Thyroid gland (tissue), 4 donors: ENCODE data around the gene RRN3. TPM values are rescaled to one million over a fixed set of nuclear protein-coding genes. Genes with fewer than 3 reads are reported as not detected.
"Not testable (repeated sequence)": the region's sequence is repeated elsewhere in the genome, so short reads cannot be mapped to it uniquely, and the experiment has no call there.

ENCODE experiments used
- DNase-seq, 2 donors: peaks; one replicate each; pipeline ENCODE4 v3.0.0-alpha.2; 2019
- H3K27ac ChIP-seq, 3 donors: fragments of 200-600 bp; sonication (generic); 1 replicate in 2 of 3; 2 replicates in 1 of 3; pipeline ENCODE4 v1.5.1; 2016 to 2019; ENCODE audit warnings: mild to moderate bottlenecking in 1 of 3, moderate library complexity in 1 of 3
- H3K27me3 ChIP-seq: fragments of 200-600 bp; sonication (generic); one replicate; pipeline ENCODE4 v1.5.1; 2019
- H3K36me3 ChIP-seq, 2 donors: fragments of 200-600 bp; sonication (generic); one replicate each; pipeline ENCODE4 v1.5.1; 2016 to 2019
- H3K4me1 ChIP-seq, 2 donors: fragments of 200-600 bp; sonication (generic); one replicate each; pipeline ENCODE4 v1.5.1; 2017 to 2019
- H3K4me3 ChIP-seq, 3 donors: fragments of 200-600 bp; sonication (generic); replicated peaks in 1 of 3; 1 replicate in 2 of 3; 2 replicates in 1 of 3; pipeline ENCODE4 v1.5.1; 2016; ENCODE audit warnings: mild to moderate bottlenecking in 1 of 3
- H3K9me3 ChIP-seq: fragments of 200-600 bp; sonication (generic); one replicate; pipeline ENCODE4 v1.5.1; 2017
- POLR2A ChIP-seq, 2 donors: fragments of 450-650 bp; IDR thresholded peaks; one replicate each; pipeline ENCODE4 v1.6.1; 2017; ENCODE audit warnings: antibody characterized with exemption in 2 of 2, mild to moderate bottlenecking in 2 of 2, moderate library complexity in 1 of 2
- WGBS, 2 donors: methylation state at CpG; one replicate each; pipeline ENCODE4 v1.1.5; 2017; 5-methylcytosine and 5-hydroxymethylcytosine counted together
- intact Hi-C: fragments of 100-400 bp; cut with DNase I; formaldehyde crosslinking; loops from one replicate; pipeline ENCODE4 v1.15.1; 2023
- total RNA-seq, 4 donors: library from RNA; depleted of rRNA; stranded (reverse); fragments of >200 nt; gene quantifications; one replicate each; pipeline ENCODE4 v1.2.3, GENCODE V29; 2016
- TF ChIP-seq, protein P1 (sequence below), 6 experiments: fragments of 200-600 bp in 3 of 6; fragments of 450-650 bp in 3 of 6; sonication (generic) in 3 of 6; IDR thresholded peaks; one replicate each; pipeline ENCODE4 v1.5.1; 2016 to 2019; ENCODE audit warnings: antibody characterized with exemption in 6 of 6, mild to moderate bottlenecking in 2 of 6, inconsistent platforms in 1 of 6, moderate library complexity in 1 of 6

RRN3 gene
- total RNA-seq, 4 donors from 2014 or later = 27.7 to 31.8 (median 30.7) TPM

- H3K27ac ChIP-seq = no peak overlapping the region
- H3K36me3 ChIP-seq = peaks cover 0 to 5% of the 10 kb centered on the region in 2 donors
- H3K4me1 ChIP-seq = peaks cover 0 to 4% of the 10 kb centered on the region in 2 donors
- no peak for DNase-seq
- intact Hi-C loops = no loop called here
- TF ChIP-seq POLR2A (IDR thresholded peaks at IDR 0.05) = no peak
- TF ChIP-seq, protein P1, sequence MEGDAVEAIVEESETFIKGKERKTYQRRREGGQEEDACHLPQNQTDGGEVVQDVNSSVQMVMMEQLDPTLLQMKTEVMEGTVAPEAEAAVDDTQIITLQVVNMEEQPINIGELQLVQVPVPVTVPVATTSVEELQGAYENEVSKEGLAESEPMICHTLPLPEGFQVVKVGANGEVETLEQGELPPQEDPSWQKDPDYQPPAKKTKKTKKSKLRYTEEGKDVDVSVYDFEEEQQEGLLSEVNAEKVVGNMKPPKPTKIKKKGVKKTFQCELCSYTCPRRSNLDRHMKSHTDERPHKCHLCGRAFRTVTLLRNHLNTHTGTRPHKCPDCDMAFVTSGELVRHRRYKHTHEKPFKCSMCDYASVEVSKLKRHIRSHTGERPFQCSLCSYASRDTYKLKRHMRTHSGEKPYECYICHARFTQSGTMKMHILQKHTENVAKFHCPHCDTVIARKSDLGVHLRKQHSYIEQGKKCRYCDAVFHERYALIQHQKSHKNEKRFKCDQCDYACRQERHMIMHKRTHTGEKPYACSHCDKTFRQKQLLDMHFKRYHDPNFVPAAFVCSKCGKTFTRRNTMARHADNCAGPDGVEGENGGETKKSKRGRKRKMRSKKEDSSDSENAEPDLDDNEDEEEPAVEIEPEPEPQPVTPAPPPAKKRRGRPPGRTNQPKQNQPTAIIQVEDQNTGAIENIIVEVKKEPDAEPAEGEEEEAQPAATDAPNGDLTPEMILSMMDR (IDR thresholded peaks at IDR 0.05) = no peak
- no peak overlapping the region for H3K4me3 ChIP-seq
- H3K9me3 ChIP-seq = no peaks in the 10 kb centered on the region
- H3K27me3 ChIP-seq = no peaks in the 10 kb centered on the region
- 95% methylated on average over 16 to 21 of the region's 21 CpGs for WGBS, 2 donors
Measured at GRCh38 chr16:15046692-15047376, 47.2 kb downstream of the RRN3 start.

DNA sequence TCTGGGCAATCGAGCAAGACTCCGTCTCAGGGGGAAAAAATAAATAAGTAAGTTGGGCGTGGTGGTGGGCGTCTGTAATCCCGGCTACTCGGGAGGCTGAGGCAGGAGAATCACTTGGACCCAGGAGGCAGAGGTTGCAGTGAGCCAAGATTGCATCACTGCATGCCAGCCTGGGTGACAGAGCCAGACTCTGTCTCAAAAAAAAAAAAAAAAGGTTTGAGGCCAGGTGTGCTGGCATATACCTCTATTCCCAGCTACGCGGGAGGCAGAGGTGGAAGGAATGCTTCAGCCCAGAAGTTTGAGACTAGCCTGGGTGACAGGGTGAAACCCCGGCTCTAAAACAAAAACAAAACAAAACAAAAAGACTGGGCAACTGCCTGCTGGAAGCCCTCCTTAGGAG is 48.8 kb downstream of the RRN3 start:
- H3K9me3 ChIP-seq, H3K4me3 ChIP-seq, DNase-seq, H3K27me3 ChIP-seq, H3K27ac ChIP-seq, intact Hi-C loops: not testable (repeated sequence)
- peaks cover 0 to 12% of the 10 kb centered on the region in 2 donors for H3K4me1 ChIP-seq
- WGBS, 2 donors = 82 to 86% methylated on average over 9 of the region's 9 CpGs
- H3K36me3 ChIP-seq = peaks cover 6 to 11% of the 10 kb centered on the region in 2 donors

DNA sequence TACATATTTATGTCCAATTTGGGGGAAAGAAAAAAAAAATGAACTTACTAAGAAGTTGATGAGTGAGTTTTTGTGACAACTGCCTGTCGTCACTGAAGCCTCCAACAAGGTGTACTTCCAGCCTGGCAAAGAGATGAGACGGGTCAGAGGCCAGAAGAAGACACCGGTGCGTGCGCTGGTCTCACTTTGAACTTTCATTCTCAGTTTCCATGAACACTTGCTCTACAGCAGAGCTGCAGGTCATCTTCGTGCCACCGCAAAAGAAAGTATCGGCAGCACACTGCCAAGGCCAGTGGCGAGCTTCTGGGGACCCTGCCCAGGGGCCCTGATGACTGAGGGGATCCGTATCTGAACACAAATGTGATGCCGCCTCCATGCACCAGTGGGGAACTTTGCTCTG is 49.8 kb downstream of the RRN3 start:
- Histone ChIP-seq H3K27ac (no peak overlapping the region), H3K36me3 (peaks cover 16 to 20% of the 10 kb centered on the region in 2 donors), H3K9me3 (no peaks in the 10 kb centered on the region), H3K27me3 (no peaks in the 10 kb centered on the region), H3K4me1 (peaks cover 0 to 7% of the 10 kb centered on the region in 2 donors), H3K4me3 (no peak overlapping the region)
- 91 to 96% methylated on average over 8 to 11 of the region's 11 CpGs for WGBS, 2 donors
- no peak for DNase-seq
- intact Hi-C loops = no loop called here
- TF ChIP-seq, protein P1 (IDR thresholded peaks at IDR 0.05) = no peak
- no peak for TF ChIP-seq POLR2A (IDR thresholded peaks at IDR 0.05)

GRCh38 chr16:15043344-15043743 is 50.7 kb downstream of the RRN3 start:
- Histone ChIP-seq H3K4me1 (peaks cover 0 to 7% of the 10 kb centered on the region in 2 donors), H3K27me3 (no peaks in the 10 kb centered on the region), H3K36me3 (peaks cover 26 to 29% of the 10 kb centered on the region in 2 donors), H3K9me3 (no peaks in the 10 kb centered on the region), H3K27ac (no peak overlapping the region), H3K4me3 (no peak overlapping the region)
- DNase-seq = no peak
- intact Hi-C loops = no loop called here
- TF ChIP-seq, protein P1 (IDR thresholded peaks at IDR 0.05) = no peak
- no peak for TF ChIP-seq POLR2A (IDR thresholded peaks at IDR 0.05)
- 98 to 99% methylated on average over 5 of the region's 5 CpGs for WGBS, 2 donors

DNA sequence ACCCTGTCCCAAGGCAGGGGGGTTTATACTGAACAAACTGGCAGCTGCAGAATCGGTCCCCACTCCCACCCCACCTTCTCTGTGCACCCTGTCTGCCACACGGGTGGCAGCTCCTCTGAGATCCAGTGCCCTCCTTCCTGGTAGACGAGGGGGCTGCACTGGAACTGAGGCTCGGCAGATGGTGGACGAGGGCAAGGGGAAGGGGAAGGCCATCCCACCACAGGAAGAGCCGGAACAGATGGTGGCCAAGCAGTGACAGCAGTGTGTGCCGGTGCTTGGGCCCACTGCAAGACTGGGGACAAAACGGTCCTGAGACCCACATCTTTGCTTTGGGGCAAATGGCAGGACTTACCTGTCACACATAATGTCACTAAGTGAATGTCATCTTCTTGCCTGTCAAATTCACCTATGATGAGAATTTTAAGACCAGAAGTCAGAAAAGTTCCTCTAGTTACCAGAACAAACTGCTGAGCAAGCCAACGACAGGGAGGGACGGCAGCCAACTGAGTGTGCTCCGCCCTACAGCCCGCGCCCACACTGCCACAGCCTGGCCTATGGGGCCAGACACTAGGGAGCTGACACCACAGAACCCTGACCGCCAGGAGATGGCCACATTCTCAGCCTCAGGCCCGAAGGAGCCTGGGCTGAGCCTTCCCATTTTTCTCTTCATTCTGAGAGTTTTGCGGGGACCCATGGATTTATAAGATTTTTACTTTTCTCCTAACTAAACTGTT is 52.6 kb downstream of the RRN3 start:
- no peak overlapping the region for H3K4me3 ChIP-seq
- WGBS, 2 donors = 65 to 69% methylated on average over 15 to 16 of the region's 16 CpGs
- H3K9me3 ChIP-seq = no peaks in the 10 kb centered on the region
- TF ChIP-seq, protein P1 (IDR thresholded peaks at IDR 0.05) = no peak
- peak in 1 of 2 donors; percentile 19 for TF ChIP-seq POLR2A (IDR thresholded peaks at IDR 0.05)
- intact Hi-C loops = no loop called here
- peak overlapping the region in 1 of 3 donors; percentile 34 for H3K27ac ChIP-seq
- peaks cover 44 to 47% of the 10 kb centered on the region in 2 donors for H3K36me3 ChIP-seq
- peak; percentile 37 to 48 for DNase-seq
- H3K27me3 ChIP-seq = no peaks in the 10 kb centered on the region
- H3K4me1 ChIP-seq = peaks cover 0 to 7% of the 10 kb centered on the region in 2 donors
